AG10803 (cell line): ENCODE results near the gene MYBPC1.
"Not testable (repeated sequence)": the region's sequence is repeated elsewhere in the genome, so short reads cannot be mapped to it uniquely, and the experiment has no call there.

Experiments
- DNase-seq: peaks from one replicate; pipeline ENCODE4 v3.0.0; 2010; ENCODE audit warnings: low read depth
- H3K4me3 ChIP-seq: 2 replicates; pipeline ENCODE4 v1.5.1; 2011; ENCODE audit warnings: mild to moderate bottlenecking, low read length, control low read depth
- CTCF ChIP-seq: conservative IDR thresholded peaks from 2 replicates; pipeline ENCODE4 v1.5.1; 2011; ENCODE audit warnings: mild to moderate bottlenecking, low read length, control low read depth, inconsistent platforms

Gene MYBPC1

GRCh38 chr12:101678081-101678480 is 83.3 kb downstream of the MYBPC1 start:
- no peak for DNase-seq
- no peak for TF ChIP-seq CTCF
- no peak overlapping the region for H3K4me3 ChIP-seq

- H3K4me3 ChIP-seq: no peak overlapping the region
- TF ChIP-seq CTCF: no peak
- no peak for DNase-seq
These were observed 85.5 kb downstream of the MYBPC1 start for GRCh38 chr12:101680240-101680639.

GRCh38 chr12:101680647-101681046 is 85.9 kb downstream of the MYBPC1 start:
- no peak overlapping the region for H3K4me3 ChIP-seq
- no peak for DNase-seq
- TF ChIP-seq CTCF: no peak

GRCh38 chr12:101681627-101682026 is 86.9 kb downstream of the MYBPC1 start:
- H3K4me3 ChIP-seq, DNase-seq: not testable (repeated sequence)

- peak; percentile 33 for DNase-seq
- no peak overlapping the region for H3K4me3 ChIP-seq
These were observed 90.3 kb downstream of the MYBPC1 start for GRCh38 chr12:101685092-101685491.

GRCh38 chr12:101686176-101686575 is 91.4 kb downstream of the MYBPC1 start:
- H3K4me3 ChIP-seq: no peak overlapping the region
- no peak for DNase-seq
- TF ChIP-seq CTCF: no peak

More at GRCh38 chr12:101685092-101685491, 90.3 kb downstream of the MYBPC1 start:
- no peak for TF ChIP-seq CTCF

GRCh38 chr12:101690544-101691098 is 95.8 kb downstream of the MYBPC1 start:
- H3K4me3 ChIP-seq: no peak overlapping the region
- no peak for DNase-seq

More at GRCh38 chr12:101690544-101691098, 95.8 kb downstream of the MYBPC1 start:
- TF ChIP-seq CTCF: no peak
